ENCODE data around the gene MORN1.

Gene MORN1

GRCh38 chr1:2404142-2404889, 13.0 kb upstream of the MORN1 start:
- DNase-seq: no peak

GRCh38 chr1:2403273-2403672, 11.9 kb upstream of the MORN1 start:
- no peak for DNase-seq

DNA sequence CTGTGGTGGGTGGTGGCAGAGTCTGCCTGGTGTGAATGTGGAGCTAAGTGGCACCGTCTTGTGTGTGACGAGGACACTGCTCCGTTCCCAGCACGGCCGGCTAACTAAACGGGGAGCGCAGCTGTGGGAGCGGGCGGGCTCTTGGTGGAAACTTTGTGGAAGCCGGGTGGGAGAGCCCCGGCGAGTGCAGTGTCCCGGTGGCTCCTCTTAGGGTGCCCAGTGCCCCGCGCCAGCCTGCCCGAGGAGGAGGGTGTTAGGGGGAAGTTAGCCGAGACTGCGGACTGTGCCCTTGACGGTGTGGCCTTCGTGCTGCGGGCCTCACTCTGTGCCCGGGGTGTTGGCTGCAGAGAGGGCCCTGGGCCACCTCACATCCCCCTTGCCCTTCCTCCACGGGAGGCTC, 11.1 kb upstream of the MORN1 start:
- DNase-seq: no peak

DNA sequence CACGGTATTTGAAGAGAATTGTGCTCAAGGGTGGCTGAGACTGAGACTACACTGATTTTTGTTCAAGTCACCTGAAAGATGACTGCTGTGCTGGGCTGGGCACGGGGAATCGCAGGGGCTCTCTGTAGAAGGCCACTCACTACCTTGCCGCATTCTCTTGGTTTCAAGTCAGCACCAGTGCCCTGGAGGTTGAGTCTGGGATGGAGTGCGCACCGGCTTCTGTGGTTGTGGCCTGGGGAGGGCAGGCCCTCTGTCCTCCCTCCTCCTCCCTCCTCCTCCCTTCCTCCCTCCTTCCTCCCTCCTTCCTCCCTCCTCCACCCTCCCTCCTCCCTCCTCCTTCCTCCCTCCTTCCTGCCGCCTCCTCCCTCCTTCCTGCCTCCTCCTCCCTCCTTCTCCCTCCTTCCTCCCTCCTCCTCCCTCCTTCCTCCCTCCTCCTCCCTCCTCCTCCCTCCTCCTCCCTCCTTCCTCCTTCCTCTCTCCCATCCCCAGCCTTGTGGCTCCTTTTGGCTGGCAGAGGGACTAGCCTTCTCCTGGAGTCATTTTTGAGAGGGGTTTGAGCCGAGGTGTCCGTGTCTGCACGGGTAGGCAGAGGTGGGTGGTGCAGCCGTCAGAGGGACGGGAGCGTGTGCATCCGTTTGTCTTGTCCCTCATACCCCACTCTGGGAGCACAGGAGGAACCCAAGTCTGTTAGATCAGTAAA, 9.7 kb upstream of the MORN1 start:
- no peak for DNase-seq

- DNase-seq: no peak
Measured at GRCh38 chr1:2400576-2400909, 9.2 kb upstream of the MORN1 start.

- DNase-seq: no peak
Measured at GRCh38 chr1:2399890-2400575, 8.7 kb upstream of the MORN1 start.

DNA sequence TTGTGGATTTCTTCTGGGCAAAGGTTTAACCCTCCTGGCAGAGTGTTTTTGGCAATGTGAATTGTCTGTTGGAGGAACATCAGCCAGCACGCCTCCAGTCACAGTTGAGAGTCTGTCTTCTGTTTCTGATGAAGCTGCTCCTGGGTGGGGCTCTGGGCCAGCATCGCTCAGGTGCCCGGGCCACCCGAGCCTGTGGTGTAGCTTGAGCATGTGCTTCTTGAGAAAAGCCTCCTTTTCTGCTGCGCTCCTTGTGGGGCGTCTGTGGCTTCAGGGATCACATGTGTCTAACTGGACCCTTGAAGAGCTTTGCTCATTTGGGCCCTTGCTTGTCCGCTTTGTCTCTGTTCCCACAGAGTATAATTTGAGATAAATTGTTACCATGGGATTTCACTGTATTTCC, 7.5 kb upstream of the MORN1 start:
- no peak for DNase-seq

GRCh38 chr1:2397007-2397679, 5.8 kb upstream of the MORN1 start:
- DNase-seq: no peak

- DNase-seq: no peak
Measured at GRCh38 chr1:2396476-2396875, 5.1 kb upstream of the MORN1 start.

- DNase-seq: no peak
Measured at GRCh38 chr1:2396059-2396458, 4.7 kb upstream of the MORN1 start.

DNA sequence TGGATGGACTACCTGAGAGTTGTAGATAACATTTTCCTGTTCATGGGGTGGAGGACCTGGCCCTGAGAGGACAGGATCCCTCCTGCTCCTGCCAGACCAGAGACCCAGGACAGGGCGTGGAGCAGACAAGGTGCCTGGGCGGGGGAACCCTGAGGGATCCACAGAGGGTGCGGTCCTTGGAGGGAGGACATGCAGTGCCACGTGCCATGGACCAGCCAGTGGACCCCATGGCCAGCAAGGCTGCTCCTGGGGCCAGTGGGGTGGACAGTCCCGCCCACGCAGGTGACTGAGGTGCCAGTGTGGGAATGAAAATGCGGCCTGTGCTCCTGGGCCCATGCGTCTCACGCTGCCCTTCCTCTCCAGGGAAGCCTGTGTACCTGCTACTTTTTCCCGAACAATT, 3.9 kb upstream of the MORN1 start:
- no peak for DNase-seq

DNA sequence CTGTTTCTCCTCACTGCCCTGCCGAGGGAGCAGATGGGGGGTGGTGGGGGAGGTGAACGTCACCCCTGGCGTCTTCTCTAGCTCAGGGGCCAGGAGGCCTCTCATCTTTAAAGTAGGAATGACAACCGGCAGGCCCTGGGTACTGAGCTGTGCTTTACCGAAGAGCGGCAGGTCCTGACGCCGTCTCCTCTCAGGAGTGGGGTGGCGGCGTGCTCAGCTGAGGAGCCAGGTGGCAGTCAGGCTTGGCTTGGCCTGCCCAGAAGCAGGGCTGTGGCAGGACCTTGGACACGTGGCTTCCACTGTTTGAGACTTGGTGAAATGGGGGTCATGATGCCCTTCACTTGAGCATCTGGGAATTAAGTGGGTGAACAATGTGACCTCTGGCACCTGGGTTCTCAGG, 3.4 kb upstream of the MORN1 start:
- no peak for DNase-seq

DNA sequence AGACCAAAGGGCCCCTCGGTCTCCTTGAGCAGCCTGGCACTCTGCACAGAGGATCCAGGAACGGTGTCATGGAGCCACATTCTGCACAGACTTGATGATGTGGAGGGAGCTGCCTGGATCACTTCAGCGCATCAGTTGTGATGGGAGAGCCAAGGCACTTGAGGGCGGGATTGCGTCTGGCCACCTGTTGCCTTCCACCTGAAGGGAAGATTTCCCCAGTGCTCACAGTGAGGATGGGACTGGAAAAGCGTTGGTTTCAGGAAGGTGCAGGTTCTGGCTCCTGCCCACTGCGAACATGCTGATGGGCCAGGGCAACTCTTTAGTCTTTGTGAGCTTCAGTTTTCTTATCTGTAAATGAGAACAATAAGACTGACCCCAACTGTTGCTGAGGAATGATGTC, 2.9 kb upstream of the MORN1 start:
- DNase-seq: no peak

GRCh38 chr1:2393471-2393877, 2.1 kb upstream of the MORN1 start:
- DNase-seq: no peak

GRCh38 chr1:2392686-2393085, 1.3 kb upstream of the MORN1 start:
- no peak for DNase-seq

- no peak for DNase-seq
Measured at GRCh38 chr1:2391931-2392509, 666 bp upstream of the MORN1 start.

- DNase-seq: no peak
Measured at GRCh38 chr1:2389644-2390043, 1.7 kb downstream of the MORN1 start.

GRCh38 chr1:2388004-2388913, 3.1 kb downstream of the MORN1 start:
- DNase-seq: no peak

DNA sequence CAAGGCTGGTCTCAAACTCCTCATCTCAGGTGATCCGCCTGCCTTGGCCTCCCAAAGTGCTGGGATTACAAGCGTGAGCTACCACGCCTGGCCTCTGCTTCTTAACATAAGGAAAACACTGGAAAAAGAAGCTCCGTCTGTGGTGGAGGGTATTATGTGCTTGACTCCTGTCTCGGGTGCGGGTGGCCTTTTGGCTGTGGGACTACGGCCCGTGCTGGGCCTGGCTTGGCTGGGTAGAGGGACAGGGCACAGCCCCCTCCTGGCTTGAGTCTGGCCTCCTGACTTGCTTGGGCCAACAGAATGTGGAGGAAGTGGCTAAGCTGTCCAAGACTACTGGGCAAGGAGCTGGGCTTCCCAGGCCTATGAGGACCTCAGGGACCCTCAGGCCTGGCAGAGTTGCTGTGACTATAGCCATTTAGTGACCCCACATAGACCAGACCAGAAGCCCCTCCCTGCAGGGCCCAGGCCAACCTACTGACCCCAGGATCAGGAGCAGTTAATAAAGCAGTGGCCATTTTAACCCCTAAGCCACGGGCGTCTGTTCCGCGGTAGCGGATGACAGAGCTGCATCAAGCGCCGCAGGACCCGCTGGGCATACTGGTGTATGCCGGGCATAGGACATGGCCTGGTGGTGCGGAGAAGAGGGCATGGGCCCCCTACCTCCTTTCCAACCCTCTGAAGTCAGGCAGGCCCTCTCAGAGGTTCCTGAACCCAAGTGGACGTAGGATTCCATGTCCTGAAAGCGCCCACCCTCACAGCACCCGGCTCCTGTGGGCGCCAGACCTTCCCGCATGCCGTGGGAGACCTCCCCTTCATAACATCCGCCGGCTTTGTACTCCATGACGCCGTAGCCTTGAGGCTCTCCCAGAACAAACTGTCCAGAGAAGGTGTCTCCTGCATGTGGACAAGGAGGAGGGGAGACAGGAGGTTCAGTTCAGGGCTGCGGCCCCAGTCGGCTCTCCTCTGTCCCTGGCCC, 4.4 kb downstream of the MORN1 start:
- no peak for DNase-seq

DNA sequence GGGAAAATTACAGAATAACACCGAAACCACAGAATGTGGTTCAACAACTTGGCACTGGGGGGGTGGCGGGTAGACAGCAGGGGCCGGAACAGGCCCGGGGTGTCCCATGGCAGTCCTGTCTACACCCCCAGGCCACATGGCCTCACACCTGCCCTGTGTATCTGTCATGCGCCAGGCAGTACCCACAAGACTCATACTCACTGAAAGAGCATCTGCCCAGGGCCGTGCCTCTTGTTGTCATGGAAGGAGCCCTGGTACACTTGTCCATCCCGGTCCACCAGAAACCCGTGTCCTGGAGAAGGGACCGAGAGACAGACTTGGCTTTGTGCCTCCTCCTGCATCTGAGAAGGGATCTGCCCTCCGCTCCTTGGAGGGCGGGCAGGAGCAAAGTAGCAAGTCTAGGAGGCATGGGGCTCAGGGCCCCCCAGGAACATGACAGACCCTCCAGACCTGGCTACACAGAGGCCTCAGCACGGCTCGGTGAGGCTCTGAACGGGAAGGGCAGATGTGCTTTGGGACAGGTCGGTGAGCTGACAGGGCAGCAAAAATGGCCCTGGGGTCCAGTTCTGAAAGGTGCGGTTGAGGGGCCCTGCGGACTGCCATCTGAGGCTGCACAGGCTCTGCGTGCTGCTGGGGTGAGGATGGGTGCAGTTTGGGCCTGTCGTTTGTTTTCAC, 5.6 kb downstream of the MORN1 start:
- no peak for DNase-seq

Measured in CD4-positive, alpha-beta T cell treated with Interleukin-15 for 1 hour (primary cell).